GM13976 (cell line): ENCODE results near the gene GSK3A.

ENCODE experiments used
- DNase-seq: peaks from one replicate; pipeline ENCODE4 v3.0.0; 2012; ENCODE audit warnings: low spot score
- CTCF ChIP-seq: IDR thresholded peaks from 2 replicates; pipeline ENCODE4 v1.5.1; 2012; ENCODE audit warnings: borderline replicate concordance, mild to moderate bottlenecking; ENCODE audit not compliant: insufficient read depth; ENCODE audit errors: extremely low read depth, missing control alignments, control extremely low read depth
- in situ Hi-C: fragments of 300-500 bp; cut with MboI; formaldehyde crosslinking; loops from one replicate; pipeline ENCODE4 v1.12.0; 2022; ENCODE audit warnings: low sequenced_read_pairs, mixed read lengths, inconsistent platforms; ENCODE audit not compliant: unreplicated experiment

The GSK3A gene

GRCh38 chr19:42242512-42243409 is at the start of gene GSK3A:
TSS of gene GSK3A (minus strand) at chr19:42242602. CDS start at chr19:42242465, 137 bp downstream.
- no peak for TF ChIP-seq CTCF
- in situ Hi-C loops = no loop called here
- peak; percentile 92 for DNase-seq

GRCh38 chr19:42291435-42291810 is 49.0 kb upstream of the GSK3A start:
- in situ Hi-C loops = no loop called here
- no peak for DNase-seq
- no peak for TF ChIP-seq CTCF

GRCh38 chr19:42290523-42291434 is 48.4 kb upstream of the GSK3A start:
- peak; percentile 60 for DNase-seq
- TF ChIP-seq CTCF = peak; percentile 42
- in situ Hi-C loops = no loop called here

- TF ChIP-seq CTCF = no peak
- no peak for DNase-seq
- in situ Hi-C loops = no loop called here
Measured at GRCh38 chr19:42290136-42290522, 47.7 kb upstream of the GSK3A start.

- in situ Hi-C loops = no loop called here
- no peak for TF ChIP-seq CTCF
- no peak for DNase-seq
Measured at GRCh38 chr19:42289556-42290041, 47.2 kb upstream of the GSK3A start.

GRCh38 chr19:42288881-42289555 is 46.6 kb upstream of the GSK3A start:
- TF ChIP-seq CTCF = no peak
- DNase-seq = no peak
- in situ Hi-C loops = no loop called here
